Measurements from ENCODE around the gene LRRC3. TPM values are rescaled to one million over a fixed set of nuclear protein-coding genes. Genes with fewer than 3 reads are reported as not detected.

The LRRC3 gene
- total RNA-seq, 1 experiment from 2014 or later, result 5.7 TPM

GRCh38 chr21:44510508-44511218 lies 55.4 kb downstream of the LRRC3 start (continued):
- TF ChIP-seq, protein P1, sequence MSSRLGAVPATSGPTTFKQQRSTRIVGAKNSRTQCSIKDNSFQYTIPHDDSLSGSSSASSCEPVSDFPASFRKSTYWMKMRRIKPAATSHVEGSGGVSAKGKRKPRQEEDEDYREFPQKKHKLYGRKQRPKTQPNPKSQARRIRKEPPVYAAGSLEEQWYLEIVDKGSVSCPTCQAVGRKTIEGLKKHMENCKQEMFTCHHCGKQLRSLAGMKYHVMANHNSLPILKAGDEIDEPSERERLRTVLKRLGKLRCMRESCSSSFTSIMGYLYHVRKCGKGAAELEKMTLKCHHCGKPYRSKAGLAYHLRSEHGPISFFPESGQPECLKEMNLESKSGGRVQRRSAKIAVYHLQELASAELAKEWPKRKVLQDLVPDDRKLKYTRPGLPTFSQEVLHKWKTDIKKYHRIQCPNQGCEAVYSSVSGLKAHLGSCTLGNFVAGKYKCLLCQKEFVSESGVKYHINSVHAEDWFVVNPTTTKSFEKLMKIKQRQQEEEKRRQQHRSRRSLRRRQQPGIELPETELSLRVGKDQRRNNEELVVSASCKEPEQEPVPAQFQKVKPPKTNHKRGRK (CRISPR knock-in tag; IDR thresholded peaks at IDR 0.05; ENCODE audit: borderline replicate concordance), result no peak
- TF ChIP-seq NR2C2 (CRISPR knock-in tag; IDR thresholded peaks at IDR 0.05) (no peak), CDX4 (CRISPR knock-in tag; IDR thresholded peaks at IDR 0.05; ENCODE audit: borderline replicate concordance) (no peak), GRHL2 (CRISPR knock-in tag; IDR thresholded peaks at IDR 0.05; ENCODE audit: insufficient replicate concordance, severe bottlenecking) (no peak), USF2 (CRISPR knock-in tag; IDR thresholded peaks at IDR 0.05) (no peak), PREB (CRISPR knock-in tag; IDR thresholded peaks at IDR 0.05; ENCODE audit: borderline replicate concordance) (no peak), JUN (CRISPR knock-in tag; IDR thresholded peaks at IDR 0.05) (no peak), ZNF423 (CRISPR knock-in tag; IDR thresholded peaks at IDR 0.05) (peak; percentile 27; the same call in 1 of the 2 replicates), SMAD3 (CRISPR knock-in tag; IDR thresholded peaks at IDR 0.05; ENCODE audit: borderline replicate concordance) (no peak), RORB (CRISPR knock-in tag; IDR thresholded peaks at IDR 0.05) (no peak), NR3C1 (CRISPR knock-in tag; conservative IDR thresholded peaks at IDR 0.05; ENCODE audit: low read depth) (no peak), ZNF121 (CRISPR knock-in tag; IDR thresholded peaks at IDR 0.05) (no peak), SP1 (CRISPR knock-in tag; conservative IDR thresholded peaks at IDR 0.05) (peak; percentile 69; the same call in 1 of the 2 replicates), KAT7 (CRISPR knock-in tag; IDR thresholded peaks at IDR 0.05; ENCODE audit: borderline replicate concordance) (no peak), MXD4 (CRISPR knock-in tag; IDR thresholded peaks at IDR 0.05; ENCODE audit: borderline replicate concordance) (no peak)
- TF ChIP-seq, protein P2, sequence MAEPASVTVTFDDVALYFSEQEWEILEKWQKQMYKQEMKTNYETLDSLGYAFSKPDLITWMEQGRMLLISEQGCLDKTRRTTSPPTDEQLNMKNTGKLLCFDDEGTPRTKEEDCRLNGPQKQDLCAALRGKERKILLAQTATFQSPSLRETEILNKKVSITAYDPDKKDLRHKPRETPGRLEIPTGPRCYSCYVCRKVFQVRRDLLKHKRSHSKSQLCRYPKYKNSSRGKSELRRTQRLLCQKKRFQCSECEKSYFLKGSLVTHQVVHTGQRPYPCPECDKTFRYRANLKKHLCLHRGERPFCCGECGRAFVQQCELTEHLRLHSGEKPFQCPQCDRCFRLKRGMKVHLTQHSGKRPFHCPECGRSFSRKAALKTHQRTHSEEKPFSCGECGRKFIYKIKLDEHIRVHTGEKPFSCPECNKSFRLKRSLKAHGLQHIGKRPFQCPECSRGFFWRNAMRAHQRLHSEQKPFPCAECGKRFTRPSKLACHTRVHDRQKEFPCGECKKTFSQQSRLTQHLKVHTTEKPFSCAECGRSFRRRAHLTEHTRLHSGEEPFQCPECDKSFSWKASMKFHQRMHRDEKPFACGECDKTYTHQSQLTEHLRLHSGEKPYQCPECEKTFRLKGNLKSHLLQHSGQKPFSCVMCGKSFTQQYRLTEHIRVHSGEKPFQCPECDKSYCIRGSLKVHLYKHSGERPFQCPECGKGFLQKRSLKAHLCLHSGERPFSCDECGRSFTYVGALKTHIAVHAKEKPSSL (CRISPR knock-in tag; conservative IDR thresholded peaks at IDR 0.05), result no peak
- TF ChIP-seq, protein P3, sequence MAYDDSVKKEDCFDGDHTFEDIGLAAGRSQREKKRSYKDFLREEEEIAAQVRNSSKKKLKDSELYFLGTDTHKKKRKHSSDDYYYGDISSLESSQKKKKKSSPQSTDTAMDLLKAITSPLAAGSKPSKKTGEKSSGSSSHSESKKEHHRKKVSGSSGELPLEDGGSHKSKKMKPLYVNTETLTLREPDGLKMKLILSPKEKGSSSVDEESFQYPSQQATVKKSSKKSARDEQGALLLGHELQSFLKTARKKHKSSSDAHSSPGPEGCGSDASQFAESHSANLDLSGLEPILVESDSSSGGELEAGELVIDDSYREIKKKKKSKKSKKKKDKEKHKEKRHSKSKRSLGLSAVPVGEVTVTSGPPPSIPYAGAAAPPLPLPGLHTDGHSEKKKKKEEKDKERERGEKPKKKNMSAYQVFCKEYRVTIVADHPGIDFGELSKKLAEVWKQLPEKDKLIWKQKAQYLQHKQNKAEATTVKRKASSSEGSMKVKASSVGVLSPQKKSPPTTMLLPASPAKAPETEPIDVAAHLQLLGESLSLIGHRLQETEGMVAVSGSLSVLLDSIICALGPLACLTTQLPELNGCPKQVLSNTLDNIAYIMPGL (CRISPR knock-in tag; IDR thresholded peaks at IDR 0.05), result peak; percentile 77; the same call in 1 of the 2 replicates
- TF ChIP-seq, protein P4, sequence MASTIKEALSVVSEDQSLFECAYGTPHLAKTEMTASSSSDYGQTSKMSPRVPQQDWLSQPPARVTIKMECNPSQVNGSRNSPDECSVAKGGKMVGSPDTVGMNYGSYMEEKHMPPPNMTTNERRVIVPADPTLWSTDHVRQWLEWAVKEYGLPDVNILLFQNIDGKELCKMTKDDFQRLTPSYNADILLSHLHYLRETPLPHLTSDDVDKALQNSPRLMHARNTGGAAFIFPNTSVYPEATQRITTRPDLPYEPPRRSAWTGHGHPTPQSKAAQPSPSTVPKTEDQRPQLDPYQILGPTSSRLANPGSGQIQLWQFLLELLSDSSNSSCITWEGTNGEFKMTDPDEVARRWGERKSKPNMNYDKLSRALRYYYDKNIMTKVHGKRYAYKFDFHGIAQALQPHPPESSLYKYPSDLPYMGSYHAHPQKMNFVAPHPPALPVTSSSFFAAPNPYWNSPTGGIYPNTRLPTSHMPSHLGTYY (CRISPR knock-in tag; IDR thresholded peaks at IDR 0.05), result no peak
- TF ChIP-seq, protein P5, sequence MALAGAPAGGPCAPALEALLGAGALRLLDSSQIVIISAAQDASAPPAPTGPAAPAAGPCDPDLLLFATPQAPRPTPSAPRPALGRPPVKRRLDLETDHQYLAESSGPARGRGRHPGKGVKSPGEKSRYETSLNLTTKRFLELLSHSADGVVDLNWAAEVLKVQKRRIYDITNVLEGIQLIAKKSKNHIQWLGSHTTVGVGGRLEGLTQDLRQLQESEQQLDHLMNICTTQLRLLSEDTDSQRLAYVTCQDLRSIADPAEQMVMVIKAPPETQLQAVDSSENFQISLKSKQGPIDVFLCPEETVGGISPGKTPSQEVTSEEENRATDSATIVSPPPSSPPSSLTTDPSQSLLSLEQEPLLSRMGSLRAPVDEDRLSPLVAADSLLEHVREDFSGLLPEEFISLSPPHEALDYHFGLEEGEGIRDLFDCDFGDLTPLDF (CRISPR knock-in tag; IDR thresholded peaks at IDR 0.05), result no peak
- TF ChIP-seq, protein P6, sequence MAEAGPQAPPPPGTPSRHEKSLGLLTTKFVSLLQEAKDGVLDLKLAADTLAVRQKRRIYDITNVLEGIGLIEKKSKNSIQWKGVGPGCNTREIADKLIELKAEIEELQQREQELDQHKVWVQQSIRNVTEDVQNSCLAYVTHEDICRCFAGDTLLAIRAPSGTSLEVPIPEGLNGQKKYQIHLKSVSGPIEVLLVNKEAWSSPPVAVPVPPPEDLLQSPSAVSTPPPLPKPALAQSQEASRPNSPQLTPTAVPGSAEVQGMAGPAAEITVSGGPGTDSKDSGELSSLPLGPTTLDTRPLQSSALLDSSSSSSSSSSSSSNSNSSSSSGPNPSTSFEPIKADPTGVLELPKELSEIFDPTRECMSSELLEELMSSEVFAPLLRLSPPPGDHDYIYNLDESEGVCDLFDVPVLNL (CRISPR knock-in tag; IDR thresholded peaks at IDR 0.05; ENCODE audit: borderline replicate concordance, low read depth), result no peak
- TF ChIP-seq, protein P7, sequence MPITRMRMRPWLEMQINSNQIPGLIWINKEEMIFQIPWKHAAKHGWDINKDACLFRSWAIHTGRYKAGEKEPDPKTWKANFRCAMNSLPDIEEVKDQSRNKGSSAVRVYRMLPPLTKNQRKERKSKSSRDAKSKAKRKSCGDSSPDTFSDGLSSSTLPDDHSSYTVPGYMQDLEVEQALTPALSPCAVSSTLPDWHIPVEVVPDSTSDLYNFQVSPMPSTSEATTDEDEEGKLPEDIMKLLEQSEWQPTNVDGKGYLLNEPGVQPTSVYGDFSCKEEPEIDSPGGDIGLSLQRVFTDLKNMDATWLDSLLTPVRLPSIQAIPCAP (CRISPR knock-in tag; IDR thresholded peaks at IDR 0.05), result no peak
- TF ChIP-seq, protein P8, sequence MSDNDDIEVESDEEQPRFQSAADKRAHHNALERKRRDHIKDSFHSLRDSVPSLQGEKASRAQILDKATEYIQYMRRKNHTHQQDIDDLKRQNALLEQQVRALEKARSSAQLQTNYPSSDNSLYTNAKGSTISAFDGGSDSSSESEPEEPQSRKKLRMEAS (CRISPR knock-in tag; IDR thresholded peaks at IDR 0.05), result peak; percentile 71
